ENCODE data around the gene LGI2.
"Not testable (repeated sequence)": the region's sequence is repeated elsewhere in the genome, so short reads cannot be mapped to it uniquely, and the experiment has no call there.

The LGI2 gene

GRCh38 chr4:25030277-25031076, at the start of gene LGI2:
Gene LGI2, minus strand, starts transcription at chr4:25030946. Its CDS starts 253 bp downstream, at chr4:25030693.
- no peak for DNase-seq

GRCh38 chr4:25078523-25078922, 47.8 kb upstream of the LGI2 start:
- DNase-seq: no peak

- no peak for DNase-seq
These were observed 46.1 kb upstream of the LGI2 start for GRCh38 chr4:25076625-25077398.

DNA sequence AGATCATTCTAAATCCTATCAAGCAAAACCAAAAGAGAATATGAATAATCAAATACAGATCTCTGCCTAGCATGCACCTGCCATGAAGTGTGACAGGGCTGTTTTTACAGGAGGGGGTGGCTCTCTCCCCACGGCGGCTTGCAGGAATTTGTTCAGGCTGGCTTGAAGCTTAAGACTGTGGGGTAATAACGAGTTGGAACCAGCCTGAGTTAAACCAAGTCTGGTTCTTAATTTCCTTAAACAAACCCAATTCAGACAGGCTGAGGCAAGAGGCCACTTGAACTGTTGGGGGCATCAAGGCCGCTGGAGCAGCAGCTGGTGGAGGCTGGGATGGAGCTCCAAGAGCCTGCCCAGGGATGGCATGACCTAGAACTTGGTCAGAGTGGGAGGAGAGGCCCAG, 45.1 kb upstream of the LGI2 start:
- DNase-seq: no peak

GRCh38 chr4:25075129-25075528, 44.4 kb upstream of the LGI2 start:
- no peak for DNase-seq

GRCh38 chr4:25070545-25070944, 39.8 kb upstream of the LGI2 start:
- DNase-seq: no peak

- DNase-seq: no peak
These were observed 38.3 kb upstream of the LGI2 start for GRCh38 chr4:25069014-25069413.

DNA sequence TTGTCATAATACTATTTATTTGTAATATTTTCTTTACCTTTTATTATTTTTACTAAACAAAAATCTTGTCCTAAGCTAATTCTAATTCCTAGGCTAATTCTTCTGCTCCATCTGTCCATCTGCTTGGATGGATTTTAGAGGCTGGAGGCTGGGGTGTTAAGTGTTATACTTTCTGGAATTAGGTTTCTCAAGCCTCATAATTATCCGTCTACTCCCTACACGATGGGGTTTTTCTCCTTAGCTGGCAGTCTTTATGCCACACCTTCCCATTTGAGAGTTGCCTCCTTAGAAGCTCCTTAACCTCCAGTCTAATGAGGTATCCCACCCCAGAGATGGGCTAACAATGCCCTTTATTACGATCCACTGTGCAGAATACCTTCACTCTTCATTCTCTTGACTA, 37.6 kb upstream of the LGI2 start:
- DNase-seq: no peak

DNA sequence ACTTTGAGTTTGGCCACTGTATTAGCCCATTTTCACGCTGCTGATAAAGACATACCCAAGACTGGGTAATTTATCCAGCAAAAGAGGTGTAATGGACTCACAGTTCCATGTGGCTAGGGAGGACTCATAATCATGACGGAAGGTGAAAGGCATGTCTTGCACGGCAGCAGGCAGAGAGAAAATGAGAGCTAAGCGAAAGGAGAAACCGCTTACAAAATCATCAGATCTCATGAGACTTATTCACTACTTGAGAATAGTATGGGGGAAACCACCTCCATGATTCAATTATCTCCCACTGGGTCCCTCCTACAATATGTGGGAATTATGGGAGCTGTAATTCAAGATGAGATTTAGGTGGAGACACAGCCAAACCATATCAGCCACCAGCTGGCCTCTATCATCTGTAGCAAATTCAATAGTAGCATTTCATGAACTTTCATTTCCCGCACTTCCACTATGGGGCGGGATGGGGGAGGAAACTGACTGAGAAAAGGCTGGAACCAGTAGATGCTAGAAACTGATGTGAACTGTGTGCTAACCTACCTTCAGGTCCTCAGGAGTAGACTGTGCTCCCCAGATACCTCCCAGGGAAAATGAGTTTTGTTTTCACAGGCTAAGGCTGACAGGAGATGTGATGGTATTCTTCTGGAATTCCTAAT, 35.3 kb upstream of the LGI2 start:
- DNase-seq: no peak

DNA sequence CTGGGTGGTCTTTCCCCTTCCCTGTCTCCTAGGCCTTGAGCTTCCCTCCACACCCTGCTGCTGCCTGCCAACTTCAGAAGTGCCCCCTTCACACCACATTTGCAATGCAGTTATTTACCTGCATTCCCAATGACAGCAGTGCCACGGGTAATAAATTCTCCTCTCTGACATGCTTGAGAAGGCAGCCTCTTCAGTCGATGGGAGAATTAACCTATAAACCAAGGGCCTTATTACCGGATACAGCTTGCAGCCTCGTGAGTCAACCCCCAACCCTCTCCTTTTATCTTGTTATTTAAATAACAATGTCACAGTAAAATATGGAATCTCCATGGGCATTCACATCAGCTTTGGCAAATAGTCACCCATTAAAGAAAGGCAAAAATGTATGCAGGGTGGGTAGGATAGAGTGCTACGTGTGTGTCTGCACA, 34.7 kb upstream of the LGI2 start:
- DNase-seq: no peak

DNA sequence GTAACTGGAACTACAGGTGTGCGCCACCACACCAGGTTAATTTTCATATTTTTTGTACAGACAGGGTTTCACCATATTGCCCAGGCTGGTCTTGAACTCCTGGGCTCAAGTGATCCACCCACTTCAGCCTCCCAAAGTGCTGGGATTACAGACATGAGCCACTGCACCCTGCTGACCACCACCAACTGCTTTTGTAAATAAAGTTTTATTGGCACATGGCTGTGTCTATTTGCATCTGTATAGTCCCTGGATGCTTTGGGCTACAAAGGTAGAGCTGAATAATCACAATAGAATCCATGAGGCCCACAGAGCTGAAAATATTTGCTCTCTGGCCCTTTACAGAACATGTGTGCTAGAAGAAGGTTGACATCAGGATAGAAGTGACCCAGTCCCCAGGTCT, 33.7 kb upstream of the LGI2 start:
- not testable (repeated sequence) for DNase-seq

DNA sequence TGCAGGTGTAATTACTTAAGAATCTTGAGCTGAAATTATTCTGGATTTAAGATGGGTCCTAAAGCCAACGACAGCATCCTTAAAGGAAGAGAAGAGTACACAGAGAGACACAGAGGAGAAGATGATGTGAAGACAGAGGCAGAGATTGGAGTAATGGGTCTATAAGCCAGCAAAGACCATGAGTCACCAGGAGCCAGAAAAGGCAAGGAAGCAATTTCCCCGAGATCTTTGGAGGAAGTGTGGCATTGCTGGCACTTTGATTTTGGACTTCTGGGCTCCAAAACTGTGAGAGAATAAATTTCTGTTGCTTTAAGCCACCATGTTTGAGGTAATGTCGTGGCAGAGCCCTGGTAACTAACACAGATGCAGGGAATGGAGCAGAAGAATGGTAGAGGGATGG, 32.4 kb upstream of the LGI2 start:
- no peak for DNase-seq

GRCh38 chr4:25062098-25062497, 31.4 kb upstream of the LGI2 start:
- DNase-seq: no peak

DNA sequence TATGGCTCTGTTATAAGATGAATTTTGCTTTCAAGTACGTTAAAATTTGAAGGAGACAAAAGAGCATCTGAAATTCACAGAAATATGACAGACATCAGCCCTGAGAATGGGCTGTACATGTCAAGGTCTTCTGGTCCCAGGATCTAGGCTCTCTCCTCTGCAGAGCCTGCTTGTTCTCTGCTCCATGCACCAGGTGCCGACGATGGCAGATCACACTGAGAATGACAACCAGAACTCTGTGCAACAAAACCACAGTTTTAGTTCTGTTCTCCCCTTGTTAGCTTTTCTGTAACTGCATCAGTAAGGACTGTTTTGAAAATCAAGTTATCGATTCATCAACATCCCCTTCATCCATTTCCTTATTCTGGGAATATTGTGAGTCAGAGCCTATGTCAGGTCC, 30.9 kb upstream of the LGI2 start:
- DNase-seq: no peak

DNA sequence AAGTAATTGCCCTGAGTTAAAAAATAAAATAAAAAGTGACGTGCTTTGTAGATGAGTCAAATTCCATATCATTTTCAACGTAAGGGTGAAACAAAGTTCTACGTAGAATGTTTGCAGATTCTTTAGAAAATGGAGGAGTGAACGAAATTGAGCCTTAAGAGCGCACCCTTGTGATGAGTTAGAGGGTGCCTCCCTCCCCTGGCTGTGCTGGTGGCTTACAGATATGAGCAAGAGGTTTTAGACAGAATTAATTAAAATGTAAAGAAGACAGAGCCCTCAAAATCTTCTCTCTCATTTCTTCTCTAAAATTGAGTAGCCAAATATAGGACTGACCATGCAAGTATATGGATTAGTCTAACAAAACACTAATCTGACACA, 30.2 kb upstream of the LGI2 start:
- no peak for DNase-seq

DNA sequence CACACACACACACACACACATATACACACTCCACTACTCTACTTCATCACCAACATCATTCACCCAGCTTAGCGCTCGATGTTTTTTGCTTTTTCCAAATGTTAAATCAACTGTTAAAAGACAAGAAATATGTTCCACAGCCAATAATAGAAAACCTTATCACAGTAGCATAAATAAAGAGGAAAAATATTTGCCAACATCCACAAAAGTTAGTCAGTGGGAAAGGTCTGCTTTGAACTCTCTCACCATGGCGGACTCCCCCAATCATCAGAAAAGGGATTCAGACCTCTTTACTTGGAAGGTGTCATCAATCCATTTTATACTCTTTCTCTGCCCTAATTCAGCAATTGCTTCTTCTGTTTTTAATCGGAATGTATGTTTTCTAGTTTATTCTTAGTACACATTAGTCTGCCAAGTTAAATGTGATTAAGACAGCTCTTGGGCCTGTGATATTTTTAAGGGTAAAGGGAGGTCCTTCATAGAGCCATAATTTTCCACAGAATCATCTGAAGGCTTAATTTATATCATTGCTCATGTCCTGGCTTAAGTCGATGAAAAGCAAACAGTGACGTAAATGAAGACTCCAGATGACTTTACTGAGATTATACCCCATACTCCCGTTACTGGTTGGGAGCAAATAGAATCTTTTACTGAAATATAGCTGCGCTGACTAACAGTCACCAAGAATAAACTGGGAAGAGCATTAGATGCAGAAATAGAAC, 29.7 kb upstream of the LGI2 start:
- no peak for DNase-seq

DNA sequence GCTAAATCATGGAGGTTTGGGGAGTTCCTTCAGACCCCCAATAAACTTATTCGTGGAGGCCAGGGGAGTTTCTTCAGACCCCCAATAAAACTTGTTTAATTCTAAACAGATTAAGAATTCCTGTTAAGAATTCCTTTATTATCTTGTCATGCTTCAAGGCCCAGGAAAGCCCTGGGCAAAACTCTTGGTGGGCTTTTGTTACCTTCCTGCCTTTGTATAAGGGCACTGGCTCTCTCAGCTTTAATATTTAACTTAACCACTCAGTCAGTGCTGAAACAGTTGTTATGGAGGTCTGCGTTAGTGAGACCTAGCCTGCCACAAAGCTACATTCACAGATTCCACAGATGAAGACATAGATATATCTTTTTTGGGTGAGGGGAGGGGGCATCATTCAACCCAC, 29.0 kb upstream of the LGI2 start:
- DNase-seq: no peak

DNA sequence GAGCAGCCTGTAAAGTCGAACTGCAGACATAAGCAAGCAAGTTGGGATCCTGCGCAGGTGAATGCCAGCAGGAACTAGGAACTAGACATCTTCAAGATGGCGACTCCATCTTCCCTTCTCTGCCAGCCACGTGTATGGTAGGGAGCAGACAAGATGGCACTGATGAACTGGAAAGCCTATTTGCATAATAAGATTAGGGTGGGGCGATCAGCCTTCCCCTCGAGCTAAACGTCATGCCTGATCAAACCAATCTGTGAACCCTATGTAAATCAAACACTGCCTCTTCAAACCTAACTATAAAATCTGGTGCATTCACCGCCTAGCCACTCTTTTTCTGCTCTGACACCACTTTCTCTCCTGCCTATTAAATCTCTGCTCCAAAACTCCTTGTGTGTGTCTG, 28.1 kb upstream of the LGI2 start:
- DNase-seq: no peak

- DNase-seq: no peak
These were observed 26.6 kb upstream of the LGI2 start for GRCh38 chr4:25057299-25057698.

DNA sequence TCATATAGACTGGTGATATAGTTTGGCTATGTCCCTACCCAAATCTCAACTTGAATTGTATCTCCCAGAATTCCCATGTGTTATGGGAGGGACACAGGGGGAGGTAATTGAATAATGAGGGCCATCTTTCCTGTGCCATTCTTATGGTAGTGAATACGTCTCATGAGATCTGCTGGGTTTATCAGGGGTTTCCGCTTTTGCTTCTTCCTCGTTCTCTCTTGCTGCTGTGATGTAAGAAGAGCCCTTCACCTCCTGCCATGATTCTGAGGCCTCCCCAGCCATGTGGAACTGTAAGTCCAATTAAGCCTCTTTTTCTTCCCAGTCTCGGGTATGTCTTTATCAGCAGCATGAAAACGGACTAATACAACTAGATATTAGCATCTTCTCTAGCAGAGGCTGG, 21.3 kb upstream of the LGI2 start:
- not testable (repeated sequence) for DNase-seq

DNA sequence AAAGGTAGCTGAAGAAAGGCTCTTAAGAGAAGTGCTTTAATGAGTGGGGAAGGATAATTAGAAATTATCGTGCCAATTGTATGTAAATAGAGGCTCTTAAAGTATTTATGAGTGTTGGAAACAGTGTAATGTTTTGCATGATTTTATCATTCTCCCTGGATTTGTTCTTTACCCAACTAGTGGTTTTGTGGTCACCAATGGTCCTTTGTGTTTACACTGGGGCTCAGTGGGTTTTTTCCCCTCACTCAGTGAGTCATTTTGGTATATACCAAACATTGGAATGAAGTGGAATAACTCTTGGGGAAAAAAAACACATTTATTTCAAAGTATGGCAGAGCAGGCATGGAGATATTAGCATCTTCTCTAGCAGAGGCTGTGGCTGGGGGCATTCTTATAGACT, 20.8 kb upstream of the LGI2 start:
- DNase-seq: no peak

- DNase-seq: no peak
These were observed 19.8 kb upstream of the LGI2 start for GRCh38 chr4:25050370-25051078.

GRCh38 chr4:25043548-25043947, 12.8 kb upstream of the LGI2 start:
- no peak for DNase-seq
